ENCODE measurements around the gene ARHGEF25. TPM values are rescaled to one million over a fixed set of nuclear protein-coding genes. Genes with fewer than 3 reads are reported as not detected.

The ARHGEF25 gene
- total and polyA plus RNA-seq, 2 of the 13 experiments (the other 11 are each of a cell fraction or from before 2014, with no cell fraction given): 11.5 to 12.5 TPM

- TF ChIP-seq THAP9 (CRISPR knock-in tag; IDR thresholded peaks at IDR 0.05; ENCODE audit: borderline replicate concordance): peak; percentile 83; the same call in 1 of the 2 replicates
- peak; percentile 80 for TF ChIP-seq E2F5 (CRISPR knock-in tag; conservative IDR thresholded peaks at IDR 0.05)
- TF ChIP-seq SETDB1 (CRISPR knock-in tag; IDR thresholded peaks at IDR 0.05; ENCODE audit: borderline replicate concordance): no peak
- 0 out of 2 replicates have a peak, but pooled peaks have one; percentile 23 for TF ChIP-seq ZNF124 (CRISPR knock-in tag; IDR thresholded peaks at IDR 0.05)
- peak; percentile 45; the same call in 1 of the 2 replicates for TF ChIP-seq ZNF230 (CRISPR knock-in tag; IDR thresholded peaks at IDR 0.05)
- no peak for TF ChIP-seq NFIB (CRISPR knock-in tag; IDR thresholded peaks at IDR 0.05; ENCODE audit: borderline replicate concordance)
- no peak for TF ChIP-seq RFX3 (CRISPR knock-in tag; IDR thresholded peaks at IDR 0.05)
- TF ChIP-seq ZNF7 (CRISPR knock-in tag; IDR thresholded peaks at IDR 0.05): no peak
- no peak for TF ChIP-seq AKNA (CRISPR knock-in tag; IDR thresholded peaks at IDR 0.05; ENCODE audit: borderline replicate concordance)
- TF ChIP-seq SAFB2 (CRISPR knock-in tag; IDR thresholded peaks at IDR 0.05; ENCODE audit: borderline replicate concordance, low read depth): no peak; the same call in 1 of the 2 replicates
- no peak for TF ChIP-seq ZNF747 (CRISPR knock-in tag; IDR thresholded peaks at IDR 0.05; ENCODE audit: borderline replicate concordance)
- no peak for TF ChIP-seq ZNF431 (CRISPR knock-in tag; IDR thresholded peaks at IDR 0.05; ENCODE audit: borderline replicate concordance, low read depth)
- TF ChIP-seq ZC3H4 (CRISPR knock-in tag; IDR thresholded peaks at IDR 0.05; ENCODE audit: borderline replicate concordance): no peak
- TF ChIP-seq ZNF841 (CRISPR knock-in tag; IDR thresholded peaks at IDR 0.05; ENCODE audit: borderline replicate concordance): no peak
- no peak for TF ChIP-seq SIX4 (CRISPR knock-in tag; IDR thresholded peaks at IDR 0.05)
- TF ChIP-seq DNMT1 (CRISPR knock-in tag; IDR thresholded peaks at IDR 0.05): no peak
- no peak for TF ChIP-seq DBP (CRISPR knock-in tag; IDR thresholded peaks at IDR 0.05; ENCODE audit: not compliant biosample characterization)
- 0 out of 4 replicates have a peak, but pooled peaks have one; percentile 11 to 18 for TF ChIP-seq EP300 (IDR thresholded peaks at IDR 0.05; ENCODE audit: low read depth in 2 of 2, low read length in 2 of 2)
- TF ChIP-seq EP300 (CRISPR knock-in tag; IDR thresholded peaks at IDR 0.05; ENCODE audit: borderline replicate concordance): no peak
These were observed 20.1 kb upstream of the ARHGEF25 start, which contains the start of gene PIP4K2C (continued) for GRCh38 chr12:57590864-57591781.
